Gastrocnemius medialis (tissue), 4 donors: Measurements from ENCODE around the gene MOB1B. TPM values are rescaled to one million over a fixed set of nuclear protein-coding genes. Genes with fewer than 3 reads are reported as not detected.
"Not testable (repeated sequence)": the region's sequence is repeated elsewhere in the genome, so short reads cannot be mapped to it uniquely, and the experiment has no call there.

Experiments
- ATAC-seq, 2 donors: fragments of 150-250 bp; one replicate each; pipeline ENCODE4 v1.9.1; 2016
- DNase-seq, 2 donors: peaks; one replicate each; pipeline ENCODE4 v3.0.0-alpha.2; 2019
- H3K27ac ChIP-seq, 4 donors: fragments of 200-600 bp; sonication (generic); 1 replicate in 1 of 4; 2 replicates in 3 of 4; pipeline ENCODE4 v1.5.1; 2016 to 2018; ENCODE audit warnings: mild to moderate bottlenecking in 2 of 4, moderate library complexity in 1 of 4
- H3K27me3 ChIP-seq, 3 donors: fragments of 200-600 bp; sonication (generic) in 2 of 3; 1 replicate in 1 of 3; 2 replicates in 2 of 3; pipeline versions ENCODE4 v1.5.1 to v1.6.0; 2016 to 2019; ENCODE audit warnings: mild to moderate bottlenecking in 1 of 3, moderate library complexity in 1 of 3
- H3K36me3 ChIP-seq, 2 donors: fragments of 200-600 bp; sonication (generic) in 1 of 2; one replicate each; pipeline ENCODE4 v1.5.1; 2017 to 2018
- H3K4me1 ChIP-seq, 2 donors: fragments of 200-600 bp; sonication (generic) in 1 of 2; one replicate each; pipeline ENCODE4 v1.5.1; 2016 to 2017; ENCODE audit warnings: mild to moderate bottlenecking in 2 of 2
- H3K4me3 ChIP-seq, 4 donors: fragments of 200-600 bp; sonication (generic) in 3 of 4; 1 replicate in 1 of 4; 2 replicates in 3 of 4; pipeline ENCODE4 v1.5.1; 2016 to 2019; ENCODE audit warnings: mild to moderate bottlenecking in 2 of 4
- H3K9me3 ChIP-seq, 3 donors: fragments of 200-600 bp; sonication (generic) in 2 of 3; 1 replicate in 1 of 3; 2 replicates in 2 of 3; pipeline ENCODE4 v1.5.1; 2016 to 2019
- POLR2A ChIP-seq, 2 donors: fragments of 450-650 bp; IDR thresholded peaks; one replicate each; pipeline ENCODE4 v1.6.1; 2017; ENCODE audit warnings: antibody characterized with exemption in 2 of 2, mild to moderate bottlenecking in 2 of 2, moderate library complexity in 2 of 2
- in situ Hi-C, 4 donors: fragments of 200-750 bp; cut with MboI; loops; one replicate each; pipeline versions ENCODE4 v1.15.0 to v1.8.0; 2017; ENCODE audit warnings: low sequenced_read_pairs in 4 of 4
- intact Hi-C: fragments of 100-400 bp; cut with DNase I; formaldehyde crosslinking; loops from one replicate; pipeline ENCODE4 v1.15.1; 2023; ENCODE audit warnings: low total_unique reads
- total RNA-seq, 4 donors: library from RNA; depleted of rRNA; stranded (reverse); fragments of >200 nt; gene quantifications; one replicate each; pipeline versions ENCODE4 v1.1.0 to v1.2.3, GENCODE V29; 2016
- TF ChIP-seq, protein P1 (sequence below), 5 experiments: fragments of 450-650 bp in 3 of 5; fragments of 200-600 bp in 2 of 5; sonication (generic) in 2 of 5; IDR thresholded peaks in 4 of 5; conservative IDR thresholded peaks in 1 of 5; 1 replicate in 4 of 5; 2 replicates in 1 of 5; pipeline ENCODE4 v1.5.1; 2016 to 2019; ENCODE audit warnings: antibody characterized with exemption in 5 of 5, mild to moderate bottlenecking in 3 of 5, moderate library complexity in 3 of 5

Gene MOB1B
- total RNA-seq, 4 donors from 2014 or later: 6.5 to 17.5 (median 8.4) TPM

DNA sequence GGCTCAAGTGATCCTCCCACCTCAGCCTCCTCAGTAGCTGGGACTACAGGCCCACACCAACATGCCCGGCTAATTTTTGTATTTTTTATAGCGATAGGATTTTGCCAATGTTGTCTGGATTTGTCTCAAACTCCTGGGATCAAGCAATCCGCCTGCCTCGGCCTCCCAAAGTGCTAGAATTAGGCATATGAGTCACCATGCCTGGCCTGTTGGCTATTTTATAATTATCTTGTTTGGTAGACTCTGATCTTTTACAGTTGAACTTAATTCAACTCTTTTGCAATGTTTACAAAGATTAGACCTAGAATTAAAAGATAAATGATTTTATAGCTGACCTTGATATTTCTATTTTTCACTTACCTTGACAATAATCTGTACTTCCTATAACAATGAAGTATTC, 109.3 kb downstream of the MOB1B start:
- DNase-seq: no peak
- Histone ChIP-seq H3K27me3 (no peaks in the 10 kb centered on the region), H3K9me3 (no peaks in the 10 kb centered on the region), H3K36me3 (no peaks in the 10 kb centered on the region), H3K4me3 (no peak overlapping the region), H3K27ac (no peak overlapping the region), H3K4me1 (no peaks in the 10 kb centered on the region)
- ATAC-seq: no peak
- intact Hi-C loops: no loop called here
- TF ChIP-seq POLR2A (IDR thresholded peaks at IDR 0.05): no peak
- TF ChIP-seq, protein P1, sequence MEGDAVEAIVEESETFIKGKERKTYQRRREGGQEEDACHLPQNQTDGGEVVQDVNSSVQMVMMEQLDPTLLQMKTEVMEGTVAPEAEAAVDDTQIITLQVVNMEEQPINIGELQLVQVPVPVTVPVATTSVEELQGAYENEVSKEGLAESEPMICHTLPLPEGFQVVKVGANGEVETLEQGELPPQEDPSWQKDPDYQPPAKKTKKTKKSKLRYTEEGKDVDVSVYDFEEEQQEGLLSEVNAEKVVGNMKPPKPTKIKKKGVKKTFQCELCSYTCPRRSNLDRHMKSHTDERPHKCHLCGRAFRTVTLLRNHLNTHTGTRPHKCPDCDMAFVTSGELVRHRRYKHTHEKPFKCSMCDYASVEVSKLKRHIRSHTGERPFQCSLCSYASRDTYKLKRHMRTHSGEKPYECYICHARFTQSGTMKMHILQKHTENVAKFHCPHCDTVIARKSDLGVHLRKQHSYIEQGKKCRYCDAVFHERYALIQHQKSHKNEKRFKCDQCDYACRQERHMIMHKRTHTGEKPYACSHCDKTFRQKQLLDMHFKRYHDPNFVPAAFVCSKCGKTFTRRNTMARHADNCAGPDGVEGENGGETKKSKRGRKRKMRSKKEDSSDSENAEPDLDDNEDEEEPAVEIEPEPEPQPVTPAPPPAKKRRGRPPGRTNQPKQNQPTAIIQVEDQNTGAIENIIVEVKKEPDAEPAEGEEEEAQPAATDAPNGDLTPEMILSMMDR (IDR thresholded peaks at IDR 0.05 in 4 of 5, conservative IDR thresholded peaks at IDR 0.05 in 1 of 5): no peak
- in situ Hi-C loops: loop anchor here in 2 of 4 donors (25.0 kb wide), 1 partner anchor 349 kb away; the partner anchor contains the start of gene JCHAIN (in 2 of the 2)

DNA sequence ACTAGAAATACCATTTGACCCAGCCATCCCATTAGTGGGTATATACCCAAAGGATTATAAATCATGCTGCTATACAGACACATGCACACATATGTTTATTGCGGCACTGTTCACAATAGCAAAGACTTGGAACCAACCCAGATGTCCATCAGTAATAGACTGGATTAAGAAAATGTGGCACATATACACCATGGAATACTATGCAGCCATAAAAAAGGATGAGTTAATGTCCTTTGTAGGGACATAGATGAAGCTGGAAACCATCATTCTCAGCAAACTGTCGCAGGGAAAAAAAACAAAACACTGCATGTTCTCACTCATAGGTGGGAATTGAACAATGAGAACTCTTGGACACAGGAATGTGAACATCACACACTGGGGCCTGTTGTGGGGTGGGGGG, 115.2 kb downstream of the MOB1B start:
- H3K9me3 ChIP-seq, H3K4me3 ChIP-seq, DNase-seq, H3K27ac ChIP-seq, H3K36me3 ChIP-seq, ATAC-seq, H3K4me1 ChIP-seq, H3K27me3 ChIP-seq, intact Hi-C loops: not testable (repeated sequence)
- in situ Hi-C loops: loop anchor here in 2 of 4 donors (25.0 kb wide), 1 partner anchor 355 kb away; the partner anchor contains the start of gene JCHAIN (in 2 of the 2)

DNA sequence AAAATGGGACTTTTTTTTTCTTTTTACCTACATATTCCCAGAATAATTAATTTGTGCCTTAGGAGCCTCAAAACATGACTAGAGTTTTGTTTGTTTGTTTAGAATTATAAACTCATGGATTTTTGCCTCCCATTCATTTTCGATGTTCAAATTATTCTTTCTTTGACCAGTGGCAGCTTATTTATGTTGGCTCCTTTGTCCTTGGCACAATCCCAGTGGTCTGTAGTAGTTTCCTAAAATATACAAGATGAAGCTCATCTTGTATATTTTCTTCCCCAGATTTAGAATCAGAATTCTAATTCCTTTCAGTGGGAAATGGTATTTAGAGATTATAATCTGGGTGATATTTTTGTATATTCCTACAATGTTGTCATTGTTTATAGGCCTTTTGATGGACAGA, 118.4 kb downstream of the MOB1B start:
- Histone ChIP-seq H3K27me3 (no peaks in the 10 kb centered on the region), H3K27ac (no peak overlapping the region), H3K36me3 (no peaks in the 10 kb centered on the region), H3K9me3 (no peaks in the 10 kb centered on the region), H3K4me1 (peaks cover 0 to 3% of the 10 kb centered on the region in 2 donors), H3K4me3 (no peak overlapping the region)
- in situ Hi-C loops (loop anchor here in 2 of 4 donors (25.0 kb wide), 1 partner anchor 358 kb away; the partner anchor contains the start of gene JCHAIN (in 2 of the 2)), intact Hi-C loops (no loop called here)
- no peak for ATAC-seq
- no peak for DNase-seq
- TF ChIP-seq, protein P1 (IDR thresholded peaks at IDR 0.05 in 4 of 5, conservative IDR thresholded peaks at IDR 0.05 in 1 of 5): no peak
- no peak for TF ChIP-seq POLR2A (IDR thresholded peaks at IDR 0.05)

DNA sequence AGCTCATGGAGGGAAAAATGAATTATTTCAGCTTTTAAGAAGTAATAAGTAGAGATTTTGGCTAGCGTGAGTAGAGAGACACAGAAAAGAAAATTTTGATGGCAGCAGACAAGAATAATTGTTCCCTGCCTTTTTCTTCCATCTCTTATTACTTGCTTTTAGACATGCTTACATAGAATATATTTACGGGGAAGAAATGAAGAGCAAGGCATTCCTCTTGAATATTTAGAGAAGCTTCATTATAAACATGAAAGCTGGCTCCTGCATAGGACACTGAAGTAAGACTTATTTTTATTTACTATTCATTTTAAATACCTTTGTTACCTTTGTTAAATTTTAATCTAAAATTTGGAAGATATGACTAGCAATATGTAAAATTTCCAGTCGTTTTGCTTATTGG, 123.5 kb downstream of the MOB1B start:
- intact Hi-C loops: no loop called here
- in situ Hi-C loops: no loop called here
- Histone ChIP-seq H3K27ac (no peak overlapping the region), H3K4me3 (no peak overlapping the region), H3K27me3 (no peaks in the 10 kb centered on the region), H3K9me3 (no peaks in the 10 kb centered on the region), H3K4me1 (peaks cover 4 to 10% of the 10 kb centered on the region in 2 donors), H3K36me3 (no peaks in the 10 kb centered on the region)
- ATAC-seq: no peak
- no peak for TF ChIP-seq POLR2A (IDR thresholded peaks at IDR 0.05)
- TF ChIP-seq, protein P1 (IDR thresholded peaks at IDR 0.05 in 4 of 5, conservative IDR thresholded peaks at IDR 0.05 in 1 of 5): no peak
- DNase-seq: no peak

DNA sequence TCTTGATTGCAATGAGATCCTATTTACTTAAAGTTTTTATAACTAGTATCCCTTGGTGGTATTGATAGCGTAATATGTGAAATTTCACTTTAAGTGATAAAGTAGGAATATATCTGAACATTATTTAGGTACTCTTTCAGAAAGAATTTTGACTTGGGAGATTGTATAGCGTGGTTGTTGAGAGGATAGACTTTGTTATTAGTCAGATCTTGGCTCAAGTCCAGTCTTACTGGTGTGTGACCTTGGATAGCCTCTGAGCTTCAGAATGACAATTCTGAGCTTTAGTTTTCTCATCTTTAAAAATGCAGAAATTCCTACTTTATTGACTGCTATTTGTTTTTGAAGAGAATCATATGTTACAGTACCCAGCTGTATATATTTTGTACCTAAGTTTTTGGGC, 123.9 kb downstream of the MOB1B start:
- no peaks in the 10 kb centered on the region for H3K9me3 ChIP-seq
- H3K27me3 ChIP-seq: no peaks in the 10 kb centered on the region
- no peak overlapping the region for H3K27ac ChIP-seq
- in situ Hi-C loops: no loop called here
- no peak for TF ChIP-seq POLR2A (IDR thresholded peaks at IDR 0.05)
- TF ChIP-seq, protein P1 (IDR thresholded peaks at IDR 0.05 in 4 of 5, conservative IDR thresholded peaks at IDR 0.05 in 1 of 5): no peak
- H3K4me3 ChIP-seq: no peak overlapping the region
- H3K36me3 ChIP-seq: no peaks in the 10 kb centered on the region
- peak; percentile 77 to 84 for ATAC-seq
- intact Hi-C loops: no loop called here
- peaks cover 4 to 10% of the 10 kb centered on the region in 2 donors for H3K4me1 ChIP-seq
- DNase-seq: no peak
